Upper lobe of left lung (tissue), 6 donors: Measurements from ENCODE around the gene CHST8. TPM values are rescaled to one million over a fixed set of nuclear protein-coding genes. Genes with fewer than 3 reads are reported as not detected.

Source experiments
- ATAC-seq, 2 donors: fragments of 200-7000 bp; cut with Tn5 transposase; one replicate each; pipeline ENCODE4 v1.9.1; 2022; ENCODE audit warnings: mild to moderate bottlenecking in 2 of 2, moderate library complexity in 2 of 2; ENCODE audit not compliant: low FRiP score in 2 of 2
- DNase-seq, 2 donors: peaks; one replicate each; pipeline ENCODE4 v3.0.0-alpha.2; 2019 to 2020
- H3K27ac ChIP-seq, 4 donors: fragments of 200-600 bp; sonication (generic); one replicate each; pipeline ENCODE4 v1.5.1; 2016 to 2019
- H3K27me3 ChIP-seq, 4 donors: fragments of 200-600 bp; sonication (generic); one replicate each; pipeline ENCODE4 v1.5.1; 2017 to 2019
- H3K36me3 ChIP-seq, 4 donors: fragments of 200-600 bp; sonication (generic); one replicate each; pipeline ENCODE4 v1.5.1; 2016 to 2019
- H3K4me1 ChIP-seq, 4 donors: fragments of 200-600 bp; sonication (generic); one replicate each; pipeline ENCODE4 v1.5.1; 2018 to 2019
- H3K4me3 ChIP-seq, 4 donors: fragments of 200-600 bp; sonication (generic); one replicate each; pipeline ENCODE4 v1.5.1; 2017 to 2019; ENCODE audit warnings: mild to moderate bottlenecking in 2 of 4, moderate library complexity in 1 of 4
- H3K9me3 ChIP-seq, 4 donors: fragments of 200-600 bp; sonication (generic); one replicate each; pipeline ENCODE4 v1.5.1; 2018 to 2019
- EP300 ChIP-seq, 4 donors: sonication (generic); formaldehyde crosslinking; IDR thresholded peaks; one replicate each; pipeline ENCODE4 v1.5.1; 2017; ENCODE audit warnings: antibody characterized with exemption in 4 of 4, control low read depth in 2 of 4
- POLR2A ChIP-seq, 4 donors: fragments of 450-650 bp; IDR thresholded peaks; one replicate each; pipeline ENCODE4 v1.5.1; 2016 to 2017; ENCODE audit warnings: antibody characterized with exemption in 4 of 4, mild to moderate bottlenecking in 2 of 4
- POLR2AphosphoS5 ChIP-seq, 2 donors: sonication (generic); formaldehyde crosslinking; IDR thresholded peaks; one replicate each; pipeline ENCODE4 v1.5.1; 2017; ENCODE audit warnings: antibody characterized with exemption in 2 of 2
- WGBS, 2 donors: methylation state at CpG; one replicate each; pipeline ENCODE4 v1.1.5; 2017 to 2018; 5-methylcytosine and 5-hydroxymethylcytosine counted together
- total RNA-seq, 6 donors: library from RNA; depleted of rRNA in 4 of 6; stranded (reverse); fragments of >200 nt in 4 of 6; gene quantifications; one replicate each; pipeline versions ENCODE4 v1.1.0 to v1.2.1, GENCODE V29; 2016 to 2021
- TF ChIP-seq, protein P1 (sequence below), 6 experiments: fragments of 450-650 bp in 4 of 6; fragments of 200-600 bp in 2 of 6; sonication (generic) in 2 of 6; IDR thresholded peaks; one replicate each; pipeline ENCODE4 v1.5.1; 2016 to 2019; ENCODE audit warnings: antibody characterized with exemption in 6 of 6
- donor health status: DM: no; HTN: no; CAD: no; lungs with moderate emphysema.
- donor health status: DM: no; HTN: yes; CAD: no; lungs with severe emphysema.

CHST8 gene
- total RNA-seq, 6 donors from 2014 or later, result 0.46 to 3.1 (median 0.72) TPM; not detected in 2

DNA sequence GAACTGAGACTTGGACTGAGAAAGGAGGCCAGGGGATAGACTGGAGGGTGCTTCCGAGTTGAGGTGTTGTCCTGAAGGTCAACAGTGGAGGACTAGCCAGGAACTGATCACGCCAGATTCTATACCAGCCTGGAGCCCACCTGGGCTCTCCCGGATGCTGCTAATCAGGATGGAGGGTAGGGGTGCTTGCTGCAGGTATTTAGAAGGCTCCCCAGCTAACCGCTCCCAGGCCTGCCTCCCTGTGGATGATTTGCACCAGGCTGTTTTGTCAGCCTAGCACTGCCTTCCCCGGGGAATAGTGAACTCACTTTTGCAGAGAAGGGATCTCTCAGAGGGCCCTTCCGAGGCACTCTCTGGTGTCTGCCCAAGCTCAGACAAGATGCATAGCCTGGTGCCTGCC, 114.4 kb downstream of the CHST8 start:
- Histone ChIP-seq H3K27ac (no peak overlapping the region), H3K9me3 (no peaks in the 10 kb centered on the region), H3K4me3 (no peak overlapping the region), H3K4me1 (no peaks in the 10 kb centered on the region), H3K27me3 (no peaks in the 10 kb centered on the region), H3K36me3 (no peaks in the 10 kb centered on the region)
- no peak for ATAC-seq
- TF ChIP-seq, protein P1, sequence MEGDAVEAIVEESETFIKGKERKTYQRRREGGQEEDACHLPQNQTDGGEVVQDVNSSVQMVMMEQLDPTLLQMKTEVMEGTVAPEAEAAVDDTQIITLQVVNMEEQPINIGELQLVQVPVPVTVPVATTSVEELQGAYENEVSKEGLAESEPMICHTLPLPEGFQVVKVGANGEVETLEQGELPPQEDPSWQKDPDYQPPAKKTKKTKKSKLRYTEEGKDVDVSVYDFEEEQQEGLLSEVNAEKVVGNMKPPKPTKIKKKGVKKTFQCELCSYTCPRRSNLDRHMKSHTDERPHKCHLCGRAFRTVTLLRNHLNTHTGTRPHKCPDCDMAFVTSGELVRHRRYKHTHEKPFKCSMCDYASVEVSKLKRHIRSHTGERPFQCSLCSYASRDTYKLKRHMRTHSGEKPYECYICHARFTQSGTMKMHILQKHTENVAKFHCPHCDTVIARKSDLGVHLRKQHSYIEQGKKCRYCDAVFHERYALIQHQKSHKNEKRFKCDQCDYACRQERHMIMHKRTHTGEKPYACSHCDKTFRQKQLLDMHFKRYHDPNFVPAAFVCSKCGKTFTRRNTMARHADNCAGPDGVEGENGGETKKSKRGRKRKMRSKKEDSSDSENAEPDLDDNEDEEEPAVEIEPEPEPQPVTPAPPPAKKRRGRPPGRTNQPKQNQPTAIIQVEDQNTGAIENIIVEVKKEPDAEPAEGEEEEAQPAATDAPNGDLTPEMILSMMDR (IDR thresholded peaks at IDR 0.05), result no peak
- TF ChIP-seq EP300 (IDR thresholded peaks at IDR 0.05), result no peak
- no peak for TF ChIP-seq POLR2A (IDR thresholded peaks at IDR 0.05)
- TF ChIP-seq POLR2AphosphoS5 (IDR thresholded peaks at IDR 0.05), result no peak
- no peak for DNase-seq
- WGBS, 2 donors, result 61% methylated on average over 6 of the region's 6 CpGs; no CpG with 5 or more reads in 1 of the 2 donors

DNA sequence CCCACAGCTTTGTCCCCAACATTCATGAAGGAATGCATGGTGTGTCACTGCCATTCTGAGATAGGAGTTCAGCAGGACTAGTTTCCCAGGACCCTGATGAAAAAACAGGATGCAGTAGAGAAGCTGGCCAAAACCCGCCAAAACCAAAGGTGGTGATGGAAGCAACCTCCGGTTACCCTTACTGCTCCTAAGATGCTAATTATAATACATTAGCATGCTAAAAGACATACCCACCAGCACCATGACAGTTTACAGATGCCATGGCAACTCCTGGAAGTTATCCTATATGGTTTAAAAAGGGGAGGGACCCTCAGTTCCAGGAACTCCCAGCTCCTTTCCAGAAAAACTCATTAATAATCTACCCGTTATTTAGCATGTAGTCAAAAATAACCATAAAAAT, 115.0 kb downstream of the CHST8 start:
- no peak overlapping the region for H3K4me3 ChIP-seq
- no peaks in the 10 kb centered on the region for H3K9me3 ChIP-seq
- TF ChIP-seq POLR2AphosphoS5 (IDR thresholded peaks at IDR 0.05) (no peak), POLR2A (IDR thresholded peaks at IDR 0.05) (no peak), EP300 (IDR thresholded peaks at IDR 0.05) (no peak)
- TF ChIP-seq, protein P1 (IDR thresholded peaks at IDR 0.05), result no peak
- 46 to 53% methylated on average over 3 of the region's 3 CpGs for WGBS, 2 donors
- no peak for DNase-seq
- ATAC-seq, result no peak
- no peaks in the 10 kb centered on the region for H3K36me3 ChIP-seq
- H3K27me3 ChIP-seq, result no peaks in the 10 kb centered on the region
- H3K27ac ChIP-seq, result no peak overlapping the region
- H3K4me1 ChIP-seq, result no peaks in the 10 kb centered on the region

DNA sequence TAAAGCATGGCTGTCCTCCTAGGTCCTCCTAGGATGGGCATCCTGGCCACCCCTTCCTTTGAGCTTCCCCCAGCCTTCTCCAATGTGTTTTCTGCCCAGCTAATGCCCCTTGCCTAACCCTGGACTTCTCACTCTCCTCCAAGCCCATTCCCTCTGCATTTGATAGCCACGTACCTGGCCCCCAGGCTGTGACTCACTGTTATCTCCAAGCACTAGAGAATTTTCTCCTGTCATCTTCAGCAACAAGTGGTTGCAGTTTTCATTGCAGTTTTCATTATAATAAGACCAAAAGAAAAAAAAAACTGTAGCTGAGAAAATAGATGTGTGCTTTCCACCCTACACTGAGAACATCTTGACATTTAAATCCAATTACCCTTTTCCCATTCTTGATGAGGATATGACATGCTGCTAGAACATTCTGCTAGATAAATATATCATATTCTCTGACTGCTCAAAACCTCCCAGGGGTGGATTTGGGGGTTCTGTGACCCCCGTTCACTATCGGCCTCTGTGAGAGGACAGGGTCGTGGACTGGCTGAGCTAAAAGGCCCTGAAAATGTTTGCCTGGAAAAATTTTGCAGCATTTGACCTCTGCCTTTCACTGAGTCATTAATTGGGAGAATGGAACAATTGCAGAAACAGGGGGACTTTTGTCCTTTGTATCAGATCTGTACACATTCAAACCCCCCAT, 116.1 kb downstream of the CHST8 start:
- WGBS, 2 donors, result 67 to 74% methylated on average over 4 of the region's 4 CpGs
- no peaks in the 10 kb centered on the region for H3K4me1 ChIP-seq
- H3K9me3 ChIP-seq, result no peaks in the 10 kb centered on the region
- no peak overlapping the region for H3K4me3 ChIP-seq
- no peak for DNase-seq
- TF ChIP-seq EP300 (IDR thresholded peaks at IDR 0.05), result no peak
- TF ChIP-seq POLR2A (IDR thresholded peaks at IDR 0.05), result no peak
- no peak for TF ChIP-seq POLR2AphosphoS5 (IDR thresholded peaks at IDR 0.05)
- TF ChIP-seq, protein P1 (IDR thresholded peaks at IDR 0.05), result no peak
- H3K27ac ChIP-seq, result no peak overlapping the region
- H3K27me3 ChIP-seq, result no peaks in the 10 kb centered on the region
- no peak for ATAC-seq
- no peaks in the 10 kb centered on the region for H3K36me3 ChIP-seq

DNA sequence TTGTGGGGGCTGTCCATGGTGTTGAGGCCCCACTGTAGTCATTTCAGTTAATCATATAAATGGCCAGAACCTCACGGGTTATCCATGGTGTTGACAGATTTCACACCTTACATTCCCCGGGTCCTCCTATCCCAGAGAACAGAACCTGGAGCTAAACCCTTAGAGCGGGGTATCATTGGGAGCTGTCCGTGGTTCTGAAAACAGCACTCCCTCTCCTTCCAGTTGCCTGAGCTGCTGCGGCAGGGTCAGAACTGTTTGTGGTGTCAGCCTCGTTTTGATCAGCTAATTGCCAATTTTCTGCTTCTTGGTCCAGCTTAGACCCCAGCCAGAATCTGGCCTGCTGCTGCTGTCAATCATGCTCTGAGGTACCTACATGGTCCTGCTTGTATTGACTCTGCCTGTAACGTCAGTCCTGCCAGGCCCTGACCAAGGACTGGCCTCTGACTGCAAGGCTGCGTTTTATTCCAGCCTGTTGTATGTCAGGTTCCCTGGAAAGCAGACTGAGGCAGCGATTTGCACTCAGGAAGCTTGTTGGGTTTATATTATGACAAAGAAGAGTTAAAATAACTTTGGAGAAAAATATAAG, 119.2 kb downstream of the CHST8 start:
- no peaks in the 10 kb centered on the region for H3K27me3 ChIP-seq
- DNase-seq, result no peak
- no peaks in the 10 kb centered on the region for H3K4me1 ChIP-seq
- no peak for ATAC-seq
- H3K36me3 ChIP-seq, result no peaks in the 10 kb centered on the region
- TF ChIP-seq POLR2A (IDR thresholded peaks at IDR 0.05) (no peak), POLR2AphosphoS5 (IDR thresholded peaks at IDR 0.05) (no peak), EP300 (IDR thresholded peaks at IDR 0.05) (no peak)
- TF ChIP-seq, protein P1 (IDR thresholded peaks at IDR 0.05), result no peak
- 22 to 24% methylated on average over 9 of the region's 9 CpGs for WGBS, 2 donors
- no peak overlapping the region for H3K27ac ChIP-seq
- no peak overlapping the region for H3K4me3 ChIP-seq
- no peaks in the 10 kb centered on the region for H3K9me3 ChIP-seq

DNA sequence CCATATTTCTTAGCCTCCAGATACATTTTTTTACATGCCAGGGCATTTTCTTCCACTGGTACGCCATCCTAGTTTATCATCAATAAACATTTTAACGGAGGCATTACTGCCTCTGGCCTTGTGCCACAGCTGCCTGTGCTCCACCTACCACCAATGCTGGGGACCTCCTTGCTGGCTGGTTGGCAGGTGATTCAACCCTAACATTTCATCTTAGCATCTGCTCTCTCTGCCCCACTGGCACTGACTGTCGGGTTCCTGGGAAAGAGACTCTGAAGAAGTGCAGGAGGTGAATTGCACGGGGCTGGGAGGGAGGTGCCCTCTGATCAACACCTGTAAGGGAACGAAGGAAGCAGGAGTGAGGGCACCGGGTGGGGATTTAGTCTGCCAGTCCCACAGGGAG, 123.5 kb downstream of the CHST8 start:
- no peaks in the 10 kb centered on the region for H3K9me3 ChIP-seq
- H3K36me3 ChIP-seq, result no peaks in the 10 kb centered on the region
- no peaks in the 10 kb centered on the region for H3K27me3 ChIP-seq
- no peak for DNase-seq
- no peak overlapping the region for H3K4me3 ChIP-seq
- WGBS, 2 donors, result 70 to 77% methylated on average over 6 of the region's 6 CpGs
- no peak for TF ChIP-seq EP300 (IDR thresholded peaks at IDR 0.05)
- TF ChIP-seq POLR2A (IDR thresholded peaks at IDR 0.05), result no peak
- no peak for TF ChIP-seq POLR2AphosphoS5 (IDR thresholded peaks at IDR 0.05)
- TF ChIP-seq, protein P1 (IDR thresholded peaks at IDR 0.05), result no peak
- ATAC-seq, result no peak
- H3K4me1 ChIP-seq, result no peaks in the 10 kb centered on the region
- H3K27ac ChIP-seq, result no peak overlapping the region
